Right lobe of liver (tissue), 4 donors: ENCODE data around the gene MARS2.
"Not testable (repeated sequence)": the region's sequence is repeated elsewhere in the genome, so short reads cannot be mapped to it uniquely, and the experiment has no call there.

Experiments used
- POLR2A ChIP-seq: fragments of 450-650 bp; IDR thresholded peaks from one replicate; pipeline ENCODE4 v1.6.1; 2017; ENCODE audit warnings: antibody characterized with exemption, mild to moderate bottlenecking
- TF ChIP-seq, protein P1 (sequence below), 4 donors: fragments of 200-600 bp in 3 of 4; fragments of 450-650 bp in 1 of 4; IDR thresholded peaks; one replicate each; pipeline versions ENCODE4 v1.5.1 to v1.8.0; 2016 to 2022; ENCODE audit warnings: antibody characterized with exemption in 4 of 4, mild to moderate bottlenecking in 2 of 4
- donor health status: DM: no; HTN: no; CAD: no.
- donor health status: DM: no; HTN: no; CAD: no.
- donor health status: DM: no; HTN: yes; CAD: no.

DNA sequence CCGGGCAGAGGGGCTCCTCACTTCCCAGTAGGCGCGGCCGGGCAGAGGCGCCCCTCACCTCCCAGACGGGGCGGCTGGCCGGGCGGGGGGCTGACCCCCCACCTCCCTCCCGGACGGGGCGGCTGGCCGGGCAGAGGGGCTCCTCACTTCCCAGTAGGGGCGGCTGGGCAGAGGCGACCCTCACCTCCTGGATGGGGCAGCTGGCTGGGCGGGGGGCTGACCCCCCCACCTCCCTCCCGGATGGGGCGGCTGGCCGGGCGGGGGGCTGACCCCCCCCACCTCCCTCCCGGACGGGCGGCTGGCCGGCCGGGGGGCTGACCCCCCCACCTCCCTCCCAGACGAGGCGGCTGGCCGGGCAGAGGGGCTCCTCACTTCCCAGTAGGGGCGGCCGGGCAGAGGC is 9.2 kb upstream of the MARS2 start:
- TF ChIP-seq, protein P1, sequence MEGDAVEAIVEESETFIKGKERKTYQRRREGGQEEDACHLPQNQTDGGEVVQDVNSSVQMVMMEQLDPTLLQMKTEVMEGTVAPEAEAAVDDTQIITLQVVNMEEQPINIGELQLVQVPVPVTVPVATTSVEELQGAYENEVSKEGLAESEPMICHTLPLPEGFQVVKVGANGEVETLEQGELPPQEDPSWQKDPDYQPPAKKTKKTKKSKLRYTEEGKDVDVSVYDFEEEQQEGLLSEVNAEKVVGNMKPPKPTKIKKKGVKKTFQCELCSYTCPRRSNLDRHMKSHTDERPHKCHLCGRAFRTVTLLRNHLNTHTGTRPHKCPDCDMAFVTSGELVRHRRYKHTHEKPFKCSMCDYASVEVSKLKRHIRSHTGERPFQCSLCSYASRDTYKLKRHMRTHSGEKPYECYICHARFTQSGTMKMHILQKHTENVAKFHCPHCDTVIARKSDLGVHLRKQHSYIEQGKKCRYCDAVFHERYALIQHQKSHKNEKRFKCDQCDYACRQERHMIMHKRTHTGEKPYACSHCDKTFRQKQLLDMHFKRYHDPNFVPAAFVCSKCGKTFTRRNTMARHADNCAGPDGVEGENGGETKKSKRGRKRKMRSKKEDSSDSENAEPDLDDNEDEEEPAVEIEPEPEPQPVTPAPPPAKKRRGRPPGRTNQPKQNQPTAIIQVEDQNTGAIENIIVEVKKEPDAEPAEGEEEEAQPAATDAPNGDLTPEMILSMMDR (IDR thresholded peaks at IDR 0.05) = not testable (repeated sequence)
- not testable (repeated sequence) for TF ChIP-seq POLR2A
